ENCODE results near the gene OR11H6.
"Not testable (repeated sequence)": the region's sequence is repeated elsewhere in the genome, so short reads cannot be mapped to it uniquely, and the experiment has no call there.

OR11H6 gene

GRCh38 chr14:20264361-20264760, 40.9 kb downstream of the OR11H6 start:
- not testable (repeated sequence) for DNase-seq (ENCODE audit: low spot score)

- no peak for DNase-seq (ENCODE audit: low spot score)
Observed at GRCh38 chr14:20274062-20274461, 50.6 kb downstream of the OR11H6 start.

Measured in LoVo (cell line).